ENCODE results near the gene FAM241B. TPM values are rescaled to one million over a fixed set of nuclear protein-coding genes. Genes with fewer than 3 reads are reported as not detected.

FAM241B gene
- total RNA-seq, 2 experiments from 2014 or later, result 14.1 to 17.5 TPM

DNA sequence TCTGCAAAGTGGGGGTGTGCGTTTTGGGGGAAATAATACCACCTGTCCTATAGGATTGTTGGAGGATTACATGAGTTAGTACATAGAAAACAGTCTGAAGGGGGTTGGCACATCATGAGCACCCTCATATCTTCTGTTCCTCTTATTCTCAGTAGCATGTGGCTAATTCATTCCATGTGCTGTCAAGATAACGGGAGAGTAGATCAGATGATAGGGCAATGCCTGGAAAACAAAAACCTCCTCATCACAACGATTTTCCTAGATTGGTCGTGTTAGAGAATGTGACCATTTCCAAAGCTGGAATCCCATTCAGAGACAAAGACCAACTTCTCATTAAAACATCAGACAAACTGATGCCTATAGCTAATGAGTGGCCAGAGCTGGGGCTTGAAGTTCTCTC lies 50.6 kb downstream of the FAM241B start:
- H3K4me3 Mint-ChIP-seq, result no peak overlapping the region
- DNase-seq, result no peak
- no peak for TF ChIP-seq CTCF (IDR thresholded peaks at IDR 0.05)
- no peaks in the 10 kb centered on the region for H3K4me1 Mint-ChIP-seq (ENCODE audit: low read depth)
- H3K27me3 Mint-ChIP-seq, result peaks cover 29% of the 10 kb centered on the region
- no peaks in the 10 kb centered on the region for H3K4me1 ChIP-seq (ENCODE audit: insufficient read depth, low read length)
- H3K27ac ChIP-seq (ENCODE audit: low read depth in 1 of 2, low read length in 2 of 2), result no peak overlapping the region
- no peaks in the 10 kb centered on the region for H3K9me3 ChIP-seq (ENCODE audit: control insufficient read depth in 1 of 2, insufficient read depth in 1 of 2, low read length in 2 of 2)
- H3K9me3 Mint-ChIP-seq, result no peaks in the 10 kb centered on the region
- ATAC-seq (ENCODE audit: poor library complexity), result no peak
- POLR2A ChIA-PET, result no interaction called here
- H3K36me3 Mint-ChIP-seq (ENCODE audit: low read depth), result no peaks in the 10 kb centered on the region
- H3K4me3 ChIP-seq (ENCODE audit: low read length), result no peak overlapping the region
- H3K27ac Mint-ChIP-seq, result no peak overlapping the region
- peaks cover 9 to 12% of the 10 kb centered on the region in 2 experiments for H3K27me3 ChIP-seq (ENCODE audit: control insufficient read depth in 1 of 2, insufficient read depth in 2 of 2, low read length in 2 of 2)
- CTCF ChIA-PET, result no interaction called here
- H3K36me3 ChIP-seq (ENCODE audit: insufficient read depth, low read length), result no peaks in the 10 kb centered on the region
- intact Hi-C loops (cut with DNase I, micrococcal nuclease), result no loop called here

GRCh38 chr10:69681436-69681835 lies 51.4 kb downstream of the FAM241B start:
- no peaks in the 10 kb centered on the region for H3K36me3 ChIP-seq (ENCODE audit: insufficient read depth, low read length)
- no peak overlapping the region for H3K27ac ChIP-seq (ENCODE audit: low read depth in 1 of 2, low read length in 2 of 2)
- H3K4me3 ChIP-seq (ENCODE audit: low read length), result no peak overlapping the region
- Mint-ChIP-seq H3K36me3 (ENCODE audit: low read depth) (no peaks in the 10 kb centered on the region), H3K4me3 (no peak overlapping the region), H3K9me3 (no peaks in the 10 kb centered on the region), H3K27me3 (peaks cover 28% of the 10 kb centered on the region), H3K27ac (no peak overlapping the region), H3K4me1 (ENCODE audit: low read depth) (no peaks in the 10 kb centered on the region)
- ChIA-PET CTCF (no interaction called here), POLR2A (no interaction called here)
- TF ChIP-seq CTCF (IDR thresholded peaks at IDR 0.05), result no peak
- H3K9me3 ChIP-seq (ENCODE audit: control insufficient read depth in 1 of 2, insufficient read depth in 1 of 2, low read length in 2 of 2), result no peaks in the 10 kb centered on the region
- H3K27me3 ChIP-seq (ENCODE audit: control insufficient read depth in 1 of 2, insufficient read depth in 2 of 2, low read length in 2 of 2), result peaks cover 4 to 12% of the 10 kb centered on the region in 2 experiments
- H3K4me1 ChIP-seq (ENCODE audit: insufficient read depth, low read length), result no peaks in the 10 kb centered on the region
- intact Hi-C loops (cut with DNase I, micrococcal nuclease), result no loop called here
- DNase-seq, result no peak
- no peak for ATAC-seq (ENCODE audit: poor library complexity)

DNA sequence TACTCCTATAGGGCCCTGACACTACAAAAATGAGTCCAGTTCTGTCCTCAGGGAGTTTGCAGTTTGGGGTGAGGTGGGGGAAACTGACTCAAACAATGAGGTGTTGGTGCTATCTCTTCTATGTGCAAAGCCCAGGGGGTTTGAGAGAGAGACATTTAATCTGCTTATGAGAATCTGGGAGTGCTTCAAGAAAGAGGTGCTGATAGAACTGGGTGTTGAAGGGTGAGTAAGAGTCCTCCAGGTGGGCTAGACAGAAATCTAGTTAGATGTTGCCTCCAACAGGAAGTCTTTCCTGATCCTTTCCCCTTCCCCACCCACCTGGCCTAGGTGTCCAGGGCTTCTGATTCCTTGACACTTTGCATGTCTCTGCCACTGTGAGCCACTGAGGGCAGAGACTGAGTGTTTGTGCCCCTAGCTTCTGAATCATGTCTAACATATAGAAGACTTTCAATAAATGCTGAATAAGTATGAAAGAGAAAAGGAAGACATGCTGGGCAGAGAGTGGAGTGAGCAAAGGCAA lies 53.0 kb downstream of the FAM241B start:
- no peak overlapping the region for H3K4me3 Mint-ChIP-seq
- H3K36me3 Mint-ChIP-seq (ENCODE audit: low read depth), result no peaks in the 10 kb centered on the region
- no peak for ATAC-seq (ENCODE audit: poor library complexity)
- ChIA-PET CTCF (no interaction called here), POLR2A (no interaction called here)
- no peaks in the 10 kb centered on the region for H3K9me3 Mint-ChIP-seq
- H3K36me3 ChIP-seq (ENCODE audit: insufficient read depth, low read length), result no peaks in the 10 kb centered on the region
- no peak overlapping the region for H3K27ac ChIP-seq (ENCODE audit: low read depth in 1 of 2, low read length in 2 of 2)
- H3K4me1 ChIP-seq (ENCODE audit: insufficient read depth, low read length), result no peaks in the 10 kb centered on the region
- no peaks in the 10 kb centered on the region for H3K4me1 Mint-ChIP-seq (ENCODE audit: low read depth)
- no peaks in the 10 kb centered on the region for H3K9me3 ChIP-seq (ENCODE audit: control insufficient read depth in 1 of 2, insufficient read depth in 1 of 2, low read length in 2 of 2)
- no peak overlapping the region for H3K4me3 ChIP-seq (ENCODE audit: low read length)
- H3K27me3 Mint-ChIP-seq, result peaks cover 17% of the 10 kb centered on the region
- intact Hi-C loops (cut with DNase I, micrococcal nuclease), result no loop called here
- DNase-seq, result no peak
- H3K27ac Mint-ChIP-seq, result no peak overlapping the region
- TF ChIP-seq CTCF (IDR thresholded peaks at IDR 0.05), result no peak
- H3K27me3 ChIP-seq (ENCODE audit: control insufficient read depth in 1 of 2, insufficient read depth in 2 of 2, low read length in 2 of 2), result peaks cover 0 to 7% of the 10 kb centered on the region in 2 experiments

Other genes with a start within 250 kb of the FAM241B start
- not detected for gene TACR2, start 213.3 kb upstream of the FAM241B start, total RNA-seq
- gene TSPAN15, start 178.8 kb upstream of the FAM241B start, total RNA-seq, result 1 to 10 TPM; 2.2 to 2.5 TPM
- not detected for gene NEUROG3, start 56.8 kb upstream of the FAM241B start, total RNA-seq
- not detected for gene COL13A1, start 171.7 kb downstream of the FAM241B start, total RNA-seq